GM21526 (cell line): Measurements from ENCODE around the gene ATP5F1D.
A peak's percentile ranks its signal among the peaks of the same experiment; 100 is the strongest.

ENCODE experiments used
- ATAC-seq: cut with Tn5 transposase; IDR thresholded peaks from one replicate; pipeline ENCODE4 v1.9.1; 2021; ENCODE audit warnings: moderate library complexity; ENCODE audit not compliant: unreplicated experiment, low FRiP score

The ATP5F1D gene

GRCh38 chr19:1256646-1257474 lies 15.3 kb downstream of the ATP5F1D start:
- no peak for ATAC-seq

- ATAC-seq: no peak
These were observed 16.1 kb downstream of the ATP5F1D start for GRCh38 chr19:1257475-1258162.

- no peak for ATAC-seq
These were observed 16.6 kb downstream of the ATP5F1D start for GRCh38 chr19:1258163-1258492.

GRCh38 chr19:1258707-1259205 lies 17.2 kb downstream of the ATP5F1D start:
- no peak for ATAC-seq

GRCh38 chr19:1259206-1259875 lies 17.8 kb downstream of the ATP5F1D start:
- no peak for ATAC-seq

GRCh38 chr19:1259876-1260748 lies 18.6 kb downstream of the ATP5F1D start:
- peak; percentile 5 for ATAC-seq

GRCh38 chr19:1260749-1261537 lies 19.4 kb downstream of the ATP5F1D start:
- ATAC-seq: peak; percentile 48

GRCh38 chr19:1261538-1261797 lies 19.9 kb downstream of the ATP5F1D start:
- no peak for ATAC-seq

GRCh38 chr19:1261798-1262622 lies 20.5 kb downstream of the ATP5F1D start:
- no peak for ATAC-seq

GRCh38 chr19:1262623-1263123 lies 21.1 kb downstream of the ATP5F1D start:
- no peak for ATAC-seq

GRCh38 chr19:1263188-1263587 lies 21.6 kb downstream of the ATP5F1D start:
- ATAC-seq: no peak

- ATAC-seq: no peak
These were observed 23.5 kb downstream of the ATP5F1D start for GRCh38 chr19:1264801-1265614.

- ATAC-seq: no peak
These were observed 24.1 kb downstream of the ATP5F1D start for GRCh38 chr19:1265615-1266128.

- peak; percentile 29 for ATAC-seq
These were observed 24.8 kb downstream of the ATP5F1D start for GRCh38 chr19:1266129-1266915.

GRCh38 chr19:1266916-1267476 lies 25.4 kb downstream of the ATP5F1D start:
- peak; percentile 21 for ATAC-seq

- ATAC-seq: no peak
These were observed 26.1 kb downstream of the ATP5F1D start for GRCh38 chr19:1267477-1268225.
